Keratinocyte (primary cell): ENCODE measurements around the gene TMEM123.

Experiments used
- CTCF ChIP-seq, 3 experiments: IDR thresholded peaks in 1 of 3; conservative IDR thresholded peaks in 1 of 3; optimal IDR thresholded peaks in 1 of 3; 2 replicates in 2 of 3; 3 replicates in 1 of 3; pipeline versions ENCODE3 to v1.5.1; 2011; ENCODE audit warnings: low read length in 3 of 3, mild to moderate bottlenecking in 3 of 3, moderate library complexity in 2 of 3, control low read depth in 1 of 3, inconsistent platforms in 1 of 3; ENCODE audit not compliant: insufficient read depth in 2 of 3; ENCODE audit errors: extremely low read depth in 1 of 3
- EZH2 ChIP-seq: IDR thresholded peaks from one replicate; pipeline ENCODE4 v1.6.1; 2012; ENCODE audit warnings: inconsistent platforms, mild to moderate bottlenecking, low read length, moderate library complexity

- no peak for TF ChIP-seq CTCF (optimal IDR thresholded peaks at IDR 0.05 in 1 of 3, IDR thresholded peaks at IDR 0.05 in 1 of 3, conservative IDR thresholded peaks at IDR 0.05 in 1 of 3; ENCODE audit: extremely low read depth in 1 of 3, insufficient read depth in 2 of 3, low read length in 3 of 3)
- no peak for TF ChIP-seq EZH2
These were observed 26.6 kb downstream of the TMEM123 start for GRCh38 chr11:102426000-102426399.
